Activated T-cell treated with anti-CD3 and anti-CD28 coated beads for 1 hour (primary cell): ENCODE results near the gene ZNF281.
"Not testable (repeated sequence)": the region's sequence is repeated elsewhere in the genome, so short reads cannot be mapped to it uniquely, and the experiment has no call there.

Source experiments
- DNase-seq: peaks from one replicate; pipeline ENCODE4 v3.0.0-alpha.2; 2020; ENCODE audit warnings: low read depth

The ZNF281 gene

GRCh38 chr1:200363264-200363933, 46.4 kb downstream of the ZNF281 start:
- no peak for DNase-seq

DNA sequence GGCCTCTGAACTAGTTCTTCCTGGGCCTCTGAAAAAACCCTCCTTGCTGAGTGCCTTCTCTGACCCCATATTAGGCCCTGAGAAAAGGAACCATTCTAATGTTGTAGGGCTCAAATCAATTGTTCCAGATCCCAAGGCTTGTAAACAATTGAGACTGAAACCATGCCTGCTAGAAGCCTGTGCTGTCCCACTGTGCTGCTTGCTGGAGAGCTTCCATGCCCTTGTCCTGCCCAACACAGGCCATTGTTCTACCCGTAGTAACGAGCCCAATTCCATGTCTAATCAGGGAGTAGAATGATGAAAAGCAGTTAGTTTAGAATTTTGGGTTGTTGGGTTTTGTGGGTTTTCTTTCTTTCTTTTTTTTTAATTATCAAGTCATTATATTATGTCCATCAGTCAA, 47.4 kb downstream of the ZNF281 start:
- no peak for DNase-seq

- no peak for DNase-seq
Observed at GRCh38 chr1:200359610-200360163, 50.1 kb downstream of the ZNF281 start.

DNA sequence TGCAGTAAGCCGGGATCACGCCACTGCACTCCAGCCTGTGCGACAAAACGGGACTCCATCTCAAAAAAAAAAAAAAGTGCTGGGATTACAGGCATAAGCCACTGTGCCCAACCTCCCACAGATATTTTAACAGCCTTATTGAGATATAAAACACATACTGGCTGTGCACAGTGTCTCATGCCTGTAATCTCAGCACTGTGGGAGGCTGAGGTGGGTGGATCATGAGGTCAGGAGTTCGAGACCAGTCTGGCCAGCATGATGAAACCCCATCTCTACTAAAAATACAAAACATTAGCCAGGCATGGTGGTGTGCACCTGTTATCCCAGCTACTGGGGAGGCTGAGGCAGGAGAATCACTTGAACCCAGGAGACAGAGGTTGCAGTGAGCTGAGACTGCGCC, 51.9 kb downstream of the ZNF281 start:
- DNase-seq, result not testable (repeated sequence)

DNA sequence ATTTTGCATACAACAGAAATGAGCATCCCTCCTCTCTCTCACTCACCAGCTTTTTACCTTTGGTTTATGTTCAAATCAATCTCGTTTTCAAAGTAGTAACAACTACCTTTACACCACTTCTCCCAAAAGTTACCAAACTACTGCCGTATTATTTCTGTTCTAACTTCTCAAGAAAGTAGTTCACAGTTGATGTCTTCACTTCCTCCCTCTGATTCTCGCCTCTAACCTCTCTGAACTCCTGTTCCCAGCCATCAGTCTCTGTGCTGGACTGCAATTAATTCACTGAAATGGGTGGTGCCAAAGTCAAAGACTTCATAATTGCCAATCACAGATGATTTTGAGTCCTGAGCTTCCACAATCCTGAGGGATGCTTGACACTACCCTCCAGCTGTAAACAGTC, 54.0 kb downstream of the ZNF281 start:
- DNase-seq, result no peak
